ENCODE results near the gene ARHGEF11.
"Not testable (repeated sequence)": the region's sequence is repeated elsewhere in the genome, so short reads cannot be mapped to it uniquely, and the experiment has no call there.

The ARHGEF11 gene

GRCh38 chr1:156931974-156932710, 113.4 kb downstream of the ARHGEF11 start:
- in situ Hi-C loops (cut with MboI; ENCODE audit: low sequenced_read_pairs): no loop called here

- in situ Hi-C loops (cut with MboI; ENCODE audit: low sequenced_read_pairs): no loop called here
Observed at GRCh38 chr1:156931211-156931952, 114.2 kb downstream of the ARHGEF11 start.

- in situ Hi-C loops (cut with MboI; ENCODE audit: low sequenced_read_pairs): no loop called here
Observed at GRCh38 chr1:156930483-156930882, 115.1 kb downstream of the ARHGEF11 start.

GRCh38 chr1:156929596-156930238, 115.8 kb downstream of the ARHGEF11 start:
- in situ Hi-C loops (cut with MboI; ENCODE audit: low sequenced_read_pairs): no loop called here

GRCh38 chr1:156928043-156928602, 117.4 kb downstream of the ARHGEF11 start:
- in situ Hi-C loops (cut with MboI; ENCODE audit: low sequenced_read_pairs): no loop called here

GRCh38 chr1:156927215-156928042, 118.1 kb downstream of the ARHGEF11 start:
- in situ Hi-C loops (cut with MboI; ENCODE audit: low sequenced_read_pairs): no loop called here

GRCh38 chr1:156926695-156927094, 118.8 kb downstream of the ARHGEF11 start:
- in situ Hi-C loops (cut with MboI; ENCODE audit: low sequenced_read_pairs): not testable (repeated sequence)

- in situ Hi-C loops (cut with MboI; ENCODE audit: low sequenced_read_pairs): no loop called here
Observed at GRCh38 chr1:156926175-156926574, 119.4 kb downstream of the ARHGEF11 start.

GRCh38 chr1:156925154-156926010, 120.2 kb downstream of the ARHGEF11 start:
- in situ Hi-C loops (cut with MboI; ENCODE audit: low sequenced_read_pairs): no loop called here

- in situ Hi-C loops (cut with MboI; ENCODE audit: low sequenced_read_pairs): no loop called here
Observed at GRCh38 chr1:156924478-156925153, 120.9 kb downstream of the ARHGEF11 start.

- in situ Hi-C loops (cut with MboI; ENCODE audit: low sequenced_read_pairs): no loop called here
Observed at GRCh38 chr1:156923670-156924477, 121.7 kb downstream of the ARHGEF11 start.

GRCh38 chr1:156922986-156923669, 122.4 kb downstream of the ARHGEF11 start:
- in situ Hi-C loops (cut with MboI; ENCODE audit: low sequenced_read_pairs): no loop called here

- in situ Hi-C loops (cut with MboI; ENCODE audit: low sequenced_read_pairs): no loop called here
Observed at GRCh38 chr1:156921053-156921529, 124.5 kb downstream of the ARHGEF11 start.

GRCh38 chr1:156920233-156921052, 125.1 kb downstream of the ARHGEF11 start, which contains the start of gene LRRC71:
TSS of gene LRRC71 (plus strand) at chr1:156920632. CDS start at chr1:156920804, 172 bp downstream.
- in situ Hi-C loops (cut with MboI; ENCODE audit: low sequenced_read_pairs): no loop called here

- in situ Hi-C loops (cut with MboI; ENCODE audit: low sequenced_read_pairs): no loop called here
Observed at GRCh38 chr1:156914440-156914856, 131.1 kb downstream of the ARHGEF11 start.

GRCh38 chr1:156913809-156914387, 131.6 kb downstream of the ARHGEF11 start:
- in situ Hi-C loops (cut with MboI; ENCODE audit: low sequenced_read_pairs): no loop called here
